A673 (cell line): ENCODE results near the gene INTS12. TPM values are rescaled to one million over a fixed set of nuclear protein-coding genes. Genes with fewer than 3 reads are reported as not detected.

ENCODE experiments used
- BruUV-seq: library from RNA; stranded (reverse); fragments of 400-500 nt; replicated peaks from 2 replicates; lab custom pipeline; 2021; lab: Mats Ljungman, UMichigan
- CTCF ChIA-PET: fragments of 300-600 bp; sonication (Branson Sonifier 250); formaldehyde crosslinking; loops from one replicate; lab custom pipeline; 2022; ENCODE audit warnings: antibody characterized with exemption; lab: Charles Lee
- POLR2A ChIA-PET: fragments of 300-600 bp; sonication (Branson Sonifier 250); formaldehyde crosslinking; loops from one replicate; lab custom pipeline; 2022; ENCODE audit warnings: antibody characterized with exemption; ENCODE audit not compliant: low non-redundant PET; lab: Charles Lee
- DNase-seq: peaks from one replicate; pipeline ENCODE4 v3.0.0-alpha.2; 2015; ENCODE audit warnings: low spot score
- H3K27ac ChIP-seq: fragments of 200-600 bp; sonication (generic); 2 replicates; pipeline ENCODE4 v1.5.1; 2016; ENCODE audit warnings: mixed run types, low read depth, mild to moderate bottlenecking, mixed read lengths, antibody characterized with exemption, low read length; ENCODE audit not compliant: poor library complexity, severe bottlenecking
- H3K27me3 ChIP-seq: fragments of 200-600 bp; sonication (generic); replicated peaks from 2 replicates; pipeline ENCODE4 v1.6.1; 2017; ENCODE audit warnings: mixed run types, low read depth, mild to moderate bottlenecking, mixed read lengths, antibody characterized with exemption, low read length; ENCODE audit not compliant: insufficient read depth, poor library complexity
- H3K36me3 ChIP-seq: fragments of 200-600 bp; sonication (generic); 2 replicates; pipeline ENCODE4 v1.6.1; 2016; ENCODE audit warnings: mixed run types, mild to moderate bottlenecking, mixed read lengths, antibody characterized with exemption, low read length; ENCODE audit not compliant: insufficient read depth, poor library complexity, severe bottlenecking
- H3K4me1 ChIP-seq: fragments of 200-600 bp; sonication (generic); 2 replicates; pipeline ENCODE4 v1.6.1; 2017; ENCODE audit warnings: mixed run types, mild to moderate bottlenecking, mixed read lengths, antibody characterized with exemption, low read length; ENCODE audit not compliant: insufficient read depth, poor library complexity, severe bottlenecking
- H3K4me3 ChIP-seq: fragments of 200-600 bp; sonication (generic); 2 replicates; pipeline ENCODE4 v1.5.1; 2016; ENCODE audit warnings: low read depth, mixed run types, mild to moderate bottlenecking, mixed read lengths, low read length; ENCODE audit not compliant: poor library complexity, severe bottlenecking
- H3K9me3 ChIP-seq: fragments of 200-600 bp; sonication (generic); 2 replicates; pipeline ENCODE4 v1.6.1; 2016; ENCODE audit warnings: mixed run types, low read depth, mild to moderate bottlenecking, mixed read lengths, antibody characterized with exemption, low read length; ENCODE audit not compliant: poor library complexity, severe bottlenecking
- CTCF ChIP-seq: fragments of 300-800, 200-600 bp; sonication (generic); conservative IDR thresholded peaks from 2 replicates; pipeline ENCODE4 v1.5.1; 2017; ENCODE audit warnings: low read depth, mild to moderate bottlenecking, antibody characterized with exemption, low read length, moderate library complexity, mixed read lengths
- EZH2 ChIP-seq: fragments of 200-600 bp; sonication (generic); IDR thresholded peaks from 2 replicates; pipeline ENCODE4 v1.6.1; 2017; ENCODE audit warnings: borderline replicate concordance, low read depth, mild to moderate bottlenecking, mixed read lengths, antibody characterized with exemption, low read length; ENCODE audit not compliant: poor library complexity, severe bottlenecking
- intact Hi-C: fragments of 100-400 bp; cut with micrococcal nuclease; formaldehyde crosslinking; loops from one replicate; pipeline ENCODE4 v1.10.0; 2022; ENCODE audit not compliant: unreplicated experiment
- total RNA-seq: library from RNA; stranded (reverse); gene quantifications from 2 replicates; pipeline ENCODE4 v1.2.3, GENCODE V29; 2021

Gene INTS12
- total RNA-seq, 1 experiment from 2014 or later = 28.3 TPM

GRCh38 chr4:105666693-105667092 is 41.8 kb downstream of the INTS12 start:
- no peaks in the 10 kb centered on the region for H3K36me3 ChIP-seq
- H3K27me3 ChIP-seq = no peaks in the 10 kb centered on the region
- CTCF ChIA-PET = interaction anchor here (0.6 to 2.4 kb wide), 6 partner anchors 143 to 526 kb away, joined by 3 to 20 read pairs (median 3); no protein-coding TSS in a partner anchor
- no peaks in the 10 kb centered on the region for H3K4me1 ChIP-seq
- H3K27ac ChIP-seq = no peak overlapping the region
- intact Hi-C loops = loop anchor here (1.0 kb wide), 1 partner anchor 145 kb away; no protein-coding TSS in a partner anchor
- BruUV-seq = no TSS peak
- no peak overlapping the region for H3K4me3 ChIP-seq
- TF ChIP-seq CTCF (peak; percentile 61), EZH2 (no peak)
- H3K9me3 ChIP-seq = no peaks in the 10 kb centered on the region
- POLR2A ChIA-PET = no interaction called here
- DNase-seq = peak; percentile 80

GRCh38 chr4:105662935-105663675 is 45.4 kb downstream of the INTS12 start:
- ChIA-PET POLR2A (no interaction called here), CTCF (no interaction called here)
- Histone ChIP-seq H3K4me1 (no peaks in the 10 kb centered on the region), H3K9me3 (no peaks in the 10 kb centered on the region), H3K36me3 (no peaks in the 10 kb centered on the region), H3K27ac (no peak overlapping the region), H3K4me3 (no peak overlapping the region), H3K27me3 (no peaks in the 10 kb centered on the region)
- TF ChIP-seq EZH2 (no peak), CTCF (no peak)
- no TSS peak for BruUV-seq
- intact Hi-C loops = no loop called here
- no peak for DNase-seq

GRCh38 chr4:105661028-105661427 is 47.5 kb downstream of the INTS12 start:
- ChIA-PET CTCF (no interaction called here), POLR2A (no interaction called here)
- Histone ChIP-seq H3K27ac (no peak overlapping the region), H3K9me3 (no peaks in the 10 kb centered on the region), H3K4me1 (no peaks in the 10 kb centered on the region), H3K27me3 (no peaks in the 10 kb centered on the region), H3K36me3 (no peaks in the 10 kb centered on the region), H3K4me3 (no peak overlapping the region)
- no peak for TF ChIP-seq EZH2
- TF ChIP-seq CTCF = no peak
- DNase-seq = no peak
- BruUV-seq = no TSS peak
- intact Hi-C loops = no loop called here
